Fibroblast of villous mesenchyme (primary cell): ENCODE results near the gene MAF. TPM values are rescaled to one million over a fixed set of nuclear protein-coding genes. Genes with fewer than 3 reads are reported as not detected.

ENCODE experiments used
- DNase-seq: peaks from one replicate; pipeline ENCODE4 v3.0.0-alpha.2; 2010; ENCODE audit warnings: low read depth
- H3K4me3 ChIP-seq: 2 replicates; pipeline ENCODE4 v1.5.1; 2011; ENCODE audit warnings: low read depth, mild to moderate bottlenecking, low read length
- total RNA-seq: library from RNA; depleted of rRNA; stranded (reverse); fragments of >200 nt; gene quantifications from 2 replicates; pipeline ENCODE4 v1.2.3, GENCODE V29; 2012
- TF ChIP-seq, protein P1 (sequence below): IDR thresholded peaks from 2 replicates; pipeline ENCODE4 v1.5.1; 2012; ENCODE audit warnings: low read depth, mild to moderate bottlenecking, low read length; ENCODE audit not compliant: insufficient read depth

Gene MAF
- total RNA-seq = 0.86 and 3.5 TPM in 2 replicates

- H3K4me3 ChIP-seq = peak within 1 kb of the TSS; percentile 73
- DNase-seq = peak; percentile 93
Observed at GRCh38 chr16:79600638-79601091, at the start of gene MAF. TSS of gene MAF (minus strand) at chr16:79600737. CDS start at chr16:79599902, 835 bp downstream.

GRCh38 chr16:79648826-79649225 lies 48.3 kb upstream of the MAF start:
- TF ChIP-seq, protein P1, sequence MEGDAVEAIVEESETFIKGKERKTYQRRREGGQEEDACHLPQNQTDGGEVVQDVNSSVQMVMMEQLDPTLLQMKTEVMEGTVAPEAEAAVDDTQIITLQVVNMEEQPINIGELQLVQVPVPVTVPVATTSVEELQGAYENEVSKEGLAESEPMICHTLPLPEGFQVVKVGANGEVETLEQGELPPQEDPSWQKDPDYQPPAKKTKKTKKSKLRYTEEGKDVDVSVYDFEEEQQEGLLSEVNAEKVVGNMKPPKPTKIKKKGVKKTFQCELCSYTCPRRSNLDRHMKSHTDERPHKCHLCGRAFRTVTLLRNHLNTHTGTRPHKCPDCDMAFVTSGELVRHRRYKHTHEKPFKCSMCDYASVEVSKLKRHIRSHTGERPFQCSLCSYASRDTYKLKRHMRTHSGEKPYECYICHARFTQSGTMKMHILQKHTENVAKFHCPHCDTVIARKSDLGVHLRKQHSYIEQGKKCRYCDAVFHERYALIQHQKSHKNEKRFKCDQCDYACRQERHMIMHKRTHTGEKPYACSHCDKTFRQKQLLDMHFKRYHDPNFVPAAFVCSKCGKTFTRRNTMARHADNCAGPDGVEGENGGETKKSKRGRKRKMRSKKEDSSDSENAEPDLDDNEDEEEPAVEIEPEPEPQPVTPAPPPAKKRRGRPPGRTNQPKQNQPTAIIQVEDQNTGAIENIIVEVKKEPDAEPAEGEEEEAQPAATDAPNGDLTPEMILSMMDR = no peak
- no peak overlapping the region for H3K4me3 ChIP-seq
- no peak for DNase-seq

More at GRCh38 chr16:79600638-79601091, at the start of gene MAF:
- TF ChIP-seq, protein P1 = no peak

DNA sequence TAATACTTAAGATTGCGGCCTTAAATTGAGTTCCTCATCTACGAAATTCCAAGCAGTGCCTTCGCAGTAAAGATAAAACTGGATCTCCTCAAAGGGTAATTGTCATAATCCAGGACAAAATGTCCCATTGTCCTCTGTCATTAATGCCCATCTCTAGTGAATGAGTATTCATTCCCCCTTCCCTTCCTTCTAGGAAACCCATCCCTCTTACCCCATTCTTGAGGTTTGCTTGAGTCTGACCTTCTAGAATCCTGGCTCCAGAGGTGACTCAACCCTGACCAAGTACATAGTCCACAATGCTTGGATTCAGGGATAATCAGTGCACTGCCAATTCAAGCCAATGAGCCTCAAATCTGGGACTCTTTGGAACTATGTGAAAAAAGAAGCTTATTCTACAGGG lies 47.0 kb upstream of the MAF start:
- DNase-seq = no peak
- TF ChIP-seq, protein P1 = no peak
- H3K4me3 ChIP-seq = no peak overlapping the region

- H3K4me3 ChIP-seq = no peak overlapping the region
- DNase-seq = no peak
- TF ChIP-seq, protein P1 = no peak
Observed at GRCh38 chr16:79645701-79646100, 45.2 kb upstream of the MAF start.

- TF ChIP-seq, protein P1 = no peak
- peak; percentile 68 for DNase-seq
Observed at GRCh38 chr16:79644971-79645667, 44.6 kb upstream of the MAF start.

DNA sequence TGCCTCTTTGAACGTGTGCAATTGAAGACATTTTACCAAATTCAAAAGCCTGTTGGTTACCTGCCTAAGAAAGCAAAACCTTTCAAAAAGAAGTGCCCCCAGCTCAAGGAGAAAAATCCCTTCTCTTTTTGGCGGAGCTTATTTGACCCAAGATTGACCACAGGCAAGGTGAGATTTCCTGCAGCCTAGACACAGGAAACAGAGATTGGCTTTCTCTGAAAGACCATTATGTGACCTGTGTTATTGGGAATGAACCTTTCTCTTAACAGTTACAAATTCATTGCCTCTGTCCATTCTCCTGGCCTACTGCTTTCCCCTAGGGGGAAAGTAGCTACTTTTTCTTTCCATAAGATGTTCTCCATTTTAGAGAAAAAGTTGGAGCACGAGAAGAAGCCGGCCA lies 42.1 kb upstream of the MAF start:
- no peak for DNase-seq
- TF ChIP-seq, protein P1 = no peak

More at GRCh38 chr16:79644971-79645667, 44.6 kb upstream of the MAF start:
- H3K4me3 ChIP-seq = no peak overlapping the region

More for the DNA sequence above, 42.1 kb upstream of the MAF start:
- no peak overlapping the region for H3K4me3 ChIP-seq
